ENCODE data around the gene WIPI1. TPM values are rescaled to one million over a fixed set of nuclear protein-coding genes. Genes with fewer than 3 reads are reported as not detected.

Gene WIPI1
- total RNA-seq, 1 experiment from 2014 or later, result 21.8 TPM

DNA sequence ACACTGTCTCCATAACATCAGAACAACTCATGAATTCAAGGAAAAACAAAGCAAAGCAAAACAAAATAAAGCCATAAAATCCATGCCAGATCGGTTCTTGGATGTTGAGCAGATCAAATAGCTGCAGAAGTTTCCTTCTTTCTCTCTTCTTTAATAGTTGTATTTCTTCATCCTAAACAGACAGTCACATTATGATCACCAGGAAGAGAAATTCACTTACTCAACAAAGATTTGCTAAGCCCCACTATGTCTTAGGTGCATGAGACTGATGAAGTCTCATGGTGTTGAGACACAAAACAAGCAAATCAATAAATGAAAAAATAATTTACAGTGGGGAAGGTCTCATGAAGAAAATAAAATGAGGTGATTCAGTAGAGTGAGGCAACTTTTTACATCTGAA lies 72.8 kb downstream of the WIPI1 start:
- DNase-seq, result no peak
- POLR2A ChIA-PET, result no interaction called here
- intact Hi-C loops (cut with micrococcal nuclease; ENCODE audit: unreplicated experiment), result loop anchor here (5.0 kb wide), 1 partner anchor 57 kb away; no protein-coding TSS in a partner anchor
- BruUV-seq (replicated peaks), result no TSS peak
- Mint-ChIP-seq H3K4me3 (ENCODE audit: unreplicated experiment) (no peak overlapping the region), H3K27me3 (ENCODE audit: insufficient read depth, unreplicated experiment) (no peaks in the 10 kb centered on the region), H3K4me1 (ENCODE audit: low read depth, unreplicated experiment) (peaks cover 21% of the 10 kb centered on the region), H3K9me3 (ENCODE audit: unreplicated experiment) (no peaks in the 10 kb centered on the region), H3K27ac (ENCODE audit: unreplicated experiment) (no peak overlapping the region), H3K36me3 (ENCODE audit: insufficient read depth, unreplicated experiment) (no peaks in the 10 kb centered on the region)
- no peak overlapping the region for H3K4me3 ChIP-seq (ENCODE audit: low read depth, low read length)
- no peak for TF ChIP-seq CTCF (IDR thresholded peaks at IDR 0.05; ENCODE audit: insufficient read depth in 1 of 2, low read depth in 1 of 2, low read length in 1 of 2, severe bottlenecking in 1 of 2, unreplicated experiment in 1 of 2)
- peaks cover 20% of the 10 kb centered on the region for H3K4me1 ChIP-seq
- no peaks in the 10 kb centered on the region for H3K9me3 ChIP-seq
- H3K27me3 ChIP-seq (replicated peaks; ENCODE audit: control insufficient read depth, insufficient read depth, low read length), result no peaks in the 10 kb centered on the region
- CTCF ChIA-PET, result interaction anchor here (1.3 kb wide), 1 partner anchor 14 kb away, joined by 7 read pairs; no protein-coding TSS in a partner anchor
- H3K36me3 ChIP-seq (ENCODE audit: control insufficient read depth, insufficient read depth, low read length), result no peaks in the 10 kb centered on the region

DNA sequence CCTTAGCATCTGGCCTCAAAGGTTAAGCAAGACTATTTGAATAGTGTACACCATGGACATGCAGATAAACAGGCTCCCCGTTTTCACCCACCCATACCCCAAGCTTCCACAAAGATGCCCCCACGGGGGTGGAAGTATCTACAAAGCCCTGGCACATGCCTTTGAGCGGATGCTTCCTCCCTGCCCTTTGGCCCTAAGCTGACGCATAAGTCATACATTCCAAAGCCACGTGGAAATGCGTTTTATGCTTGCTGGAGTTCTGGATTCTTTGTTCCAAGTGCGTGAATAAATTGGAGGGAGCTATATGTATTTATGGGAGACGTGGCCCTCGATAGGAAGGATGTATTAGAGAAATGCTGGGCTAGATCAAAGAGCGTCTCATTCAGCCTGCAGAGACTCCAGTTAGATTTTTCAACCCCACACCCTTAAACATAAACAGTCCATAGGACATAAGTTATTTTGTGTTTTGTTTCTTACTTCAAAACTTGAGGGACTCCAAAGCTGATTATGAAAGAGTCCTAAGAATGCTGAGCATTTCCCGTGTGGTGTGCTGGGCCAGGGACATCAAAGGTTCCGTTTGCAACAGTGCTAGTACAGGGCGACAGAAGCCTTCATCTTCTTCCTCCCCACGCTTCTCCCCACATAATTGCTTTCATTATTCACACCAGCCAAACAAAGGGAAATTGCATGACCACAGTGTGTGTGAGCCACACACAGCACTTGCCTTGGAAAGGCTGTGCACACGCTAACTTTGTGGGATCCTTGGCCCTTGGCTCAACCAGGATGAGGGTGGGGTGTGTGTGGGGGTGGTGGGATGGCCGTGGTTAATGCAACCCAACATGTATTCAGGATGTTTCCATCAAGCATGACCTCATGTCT lies 73.6 kb downstream of the WIPI1 start:
- CTCF ChIA-PET, result interaction anchor here (1.3 kb wide), 1 partner anchor 15 kb away, joined by 7 read pairs; no protein-coding TSS in a partner anchor
- Histone ChIP-seq H3K27me3 (replicated peaks; ENCODE audit: control insufficient read depth, insufficient read depth, low read length) (no peaks in the 10 kb centered on the region), H3K36me3 (ENCODE audit: control insufficient read depth, insufficient read depth, low read length) (no peaks in the 10 kb centered on the region), H3K9me3 (no peaks in the 10 kb centered on the region), H3K4me1 (peaks cover 24% of the 10 kb centered on the region), H3K4me3 (ENCODE audit: low read depth, low read length) (no peak overlapping the region)
- peak overlapping the region; percentile 80 for H3K27ac Mint-ChIP-seq (ENCODE audit: unreplicated experiment)
- H3K27me3 Mint-ChIP-seq (ENCODE audit: insufficient read depth, unreplicated experiment), result no peaks in the 10 kb centered on the region
- DNase-seq, result peak; percentile 48 to 63
- TF ChIP-seq CTCF (IDR thresholded peaks at IDR 0.05; ENCODE audit: insufficient read depth in 1 of 2, low read depth in 1 of 2, low read length in 1 of 2, severe bottlenecking in 1 of 2, unreplicated experiment in 1 of 2), result no peak
- POLR2A ChIA-PET, result no interaction called here
- no TSS peak for BruUV-seq (replicated peaks)
- H3K9me3 Mint-ChIP-seq (ENCODE audit: unreplicated experiment), result no peaks in the 10 kb centered on the region
- no peaks in the 10 kb centered on the region for H3K36me3 Mint-ChIP-seq (ENCODE audit: insufficient read depth, unreplicated experiment)
- intact Hi-C loops (cut with micrococcal nuclease; ENCODE audit: unreplicated experiment), result loop anchor here (5.0 kb wide), 1 partner anchor 56 kb away; no protein-coding TSS in a partner anchor
- H3K4me1 Mint-ChIP-seq (ENCODE audit: low read depth, unreplicated experiment), result peaks cover 23% of the 10 kb centered on the region
- H3K4me3 Mint-ChIP-seq (ENCODE audit: unreplicated experiment), result peak overlapping the region; percentile 15

DNA sequence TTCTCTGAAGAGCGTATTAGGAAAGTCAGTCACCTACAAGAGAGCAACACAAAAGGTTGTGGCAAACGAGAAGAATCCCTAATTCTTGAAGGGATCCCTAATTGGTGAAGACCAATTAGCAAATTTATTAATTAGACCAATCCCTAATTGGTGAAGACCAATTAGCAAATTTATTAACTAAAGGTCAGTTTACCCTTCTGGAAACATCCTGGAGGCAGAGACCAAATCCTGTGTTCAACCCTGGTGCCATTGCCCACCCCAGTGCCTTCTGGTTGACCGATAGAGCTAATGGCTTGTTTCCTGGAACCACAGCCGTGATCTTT lies 74.2 kb downstream of the WIPI1 start:
- no peak overlapping the region for H3K4me3 ChIP-seq (ENCODE audit: low read depth, low read length)
- ChIA-PET POLR2A (no interaction called here), CTCF (interaction anchor here (1.3 kb wide), 1 partner anchor 16 kb away, joined by 7 read pairs; no protein-coding TSS in a partner anchor)
- TF ChIP-seq CTCF (IDR thresholded peaks at IDR 0.05; ENCODE audit: insufficient read depth in 1 of 2, low read depth in 1 of 2, low read length in 1 of 2, severe bottlenecking in 1 of 2, unreplicated experiment in 1 of 2), result no peak
- Mint-ChIP-seq H3K27ac (ENCODE audit: unreplicated experiment) (peak overlapping the region; percentile 80), H3K36me3 (ENCODE audit: insufficient read depth, unreplicated experiment) (no peaks in the 10 kb centered on the region), H3K4me1 (ENCODE audit: low read depth, unreplicated experiment) (peaks cover 29% of the 10 kb centered on the region), H3K9me3 (ENCODE audit: unreplicated experiment) (no peaks in the 10 kb centered on the region), H3K4me3 (ENCODE audit: unreplicated experiment) (peak overlapping the region; percentile 15), H3K27me3 (ENCODE audit: insufficient read depth, unreplicated experiment) (no peaks in the 10 kb centered on the region)
- no peaks in the 10 kb centered on the region for H3K36me3 ChIP-seq (ENCODE audit: control insufficient read depth, insufficient read depth, low read length)
- no TSS peak for BruUV-seq (replicated peaks)
- no peak for DNase-seq
- H3K4me1 ChIP-seq, result peaks cover 30% of the 10 kb centered on the region
- H3K27me3 ChIP-seq (replicated peaks; ENCODE audit: control insufficient read depth, insufficient read depth, low read length), result no peaks in the 10 kb centered on the region
- intact Hi-C loops (cut with micrococcal nuclease; ENCODE audit: unreplicated experiment), result loop anchor here (5.0 kb wide), 1 partner anchor 56 kb away; no protein-coding TSS in a partner anchor
- no peaks in the 10 kb centered on the region for H3K9me3 ChIP-seq
